Neural cell (in vitro differentiated cells): ENCODE measurements around the gene MAD1L1.

Experiments used
- CTCF ChIP-seq: fragments of 450-650 bp; IDR thresholded peaks from 2 replicates; pipeline ENCODE4 v1.5.1; 2014; ENCODE audit warnings: antibody characterized with exemption, mild to moderate bottlenecking, moderate library complexity; ENCODE audit not compliant: poor library complexity, severe bottlenecking
- EP300 ChIP-seq: fragments of 450-650 bp; conservative IDR thresholded peaks from 2 replicates; pipeline ENCODE4 v1.6.1; 2014; ENCODE audit warnings: antibody characterized with exemption, mild to moderate bottlenecking, moderate library complexity; ENCODE audit not compliant: poor library complexity, severe bottlenecking
- EZH2 ChIP-seq: fragments of 200-600, 300-800 bp; shearing (Covaris generic), sonication (generic); IDR thresholded peaks from 2 replicates; pipeline ENCODE4 v1.6.1; 2014; ENCODE audit warnings: antibody characterized with exemption, low read length, borderline replicate concordance, mild to moderate bottlenecking; ENCODE audit not compliant: insufficient read depth, poor library complexity, severe bottlenecking
- RAD21 ChIP-seq: fragments of 450-650 bp; conservative IDR thresholded peaks from 2 replicates; pipeline ENCODE4 v1.6.1; 2014; ENCODE audit warnings: antibody characterized with exemption, mild to moderate bottlenecking, moderate library complexity
- SMC3 ChIP-seq: fragments of 450-650 bp; conservative IDR thresholded peaks from 2 replicates; pipeline ENCODE4 v1.6.1; 2014; ENCODE audit warnings: antibody characterized with exemption, mild to moderate bottlenecking, moderate library complexity; ENCODE audit not compliant: poor library complexity

GRCh38 chr7:1920881-1921280 is 311.9 kb downstream of the MAD1L1 start:
- no peak for TF ChIP-seq RAD21
- no peak for TF ChIP-seq CTCF
- no peak for TF ChIP-seq EP300
- no peak for TF ChIP-seq SMC3
- TF ChIP-seq EZH2, result no peak
